Glutamatergic neuron (in vitro differentiated cells): ENCODE data around the gene BYSL. TPM values are rescaled to one million over a fixed set of nuclear protein-coding genes. Genes with fewer than 3 reads are reported as not detected.

ENCODE experiments used
- DNase-seq: peaks from one replicate; pipeline ENCODE4 v3.0.0; 2022
- H3K27ac Mint-ChIP-seq: one replicate; pipeline ENCODE4 v1.8.0; 2020; ENCODE audit warnings: mild to moderate bottlenecking, mixed read lengths, inconsistent platforms; ENCODE audit not compliant: unreplicated experiment
- H3K27me3 Mint-ChIP-seq: one replicate; pipeline ENCODE4 v1.8.0; 2020; ENCODE audit warnings: mild to moderate bottlenecking, moderate library complexity, mixed read lengths, inconsistent platforms; ENCODE audit not compliant: unreplicated experiment
- H3K36me3 Mint-ChIP-seq: one replicate; pipeline ENCODE4 v1.8.0; 2020; ENCODE audit warnings: mild to moderate bottlenecking, mixed read lengths, inconsistent platforms; ENCODE audit not compliant: unreplicated experiment
- H3K4me1 Mint-ChIP-seq: one replicate; pipeline ENCODE4 v1.8.0; 2020; ENCODE audit warnings: mild to moderate bottlenecking, low read depth, mixed read lengths, inconsistent platforms; ENCODE audit not compliant: unreplicated experiment
- H3K4me3 Mint-ChIP-seq: one replicate; pipeline ENCODE4 v1.8.0; 2020; ENCODE audit warnings: mild to moderate bottlenecking, mixed read lengths, inconsistent platforms; ENCODE audit not compliant: unreplicated experiment
- H3K9me3 Mint-ChIP-seq: one replicate; pipeline ENCODE4 v1.8.0; 2020; ENCODE audit warnings: mild to moderate bottlenecking, moderate library complexity, mixed read lengths, inconsistent platforms; ENCODE audit not compliant: unreplicated experiment
- total RNA-seq: library from RNA; stranded (reverse); fragmentation: NEBNext Ultra II Directional; extraction: Animal tissue kit (Norgen Biotek cat#: 25700); gene quantifications from one replicate; pipeline ENCODE4 v1.2.1, GENCODE V29; 2021; ENCODE audit not compliant: unreplicated experiment
- TF ChIP-seq, protein P1 (sequence below): fragments of 200-600 bp; sonication (generic); IDR thresholded peaks from one replicate; pipeline ENCODE4 v1.5.0; 2021; ENCODE audit not compliant: partially characterized antibody, unreplicated experiment

BYSL gene
- total RNA-seq, 1 donor from 2014 or later, result 36.2 TPM

GRCh38 chr6:41914343-41914742 lies 7.0 kb upstream of the BYSL start:
- no peak overlapping the region for H3K27ac Mint-ChIP-seq
- no peaks in the 10 kb centered on the region for H3K9me3 Mint-ChIP-seq
- no peaks in the 10 kb centered on the region for H3K27me3 Mint-ChIP-seq
- H3K4me1 Mint-ChIP-seq, result no peaks in the 10 kb centered on the region
- H3K4me3 Mint-ChIP-seq, result no peak overlapping the region
- no peaks in the 10 kb centered on the region for H3K36me3 Mint-ChIP-seq
- TF ChIP-seq, protein P1, sequence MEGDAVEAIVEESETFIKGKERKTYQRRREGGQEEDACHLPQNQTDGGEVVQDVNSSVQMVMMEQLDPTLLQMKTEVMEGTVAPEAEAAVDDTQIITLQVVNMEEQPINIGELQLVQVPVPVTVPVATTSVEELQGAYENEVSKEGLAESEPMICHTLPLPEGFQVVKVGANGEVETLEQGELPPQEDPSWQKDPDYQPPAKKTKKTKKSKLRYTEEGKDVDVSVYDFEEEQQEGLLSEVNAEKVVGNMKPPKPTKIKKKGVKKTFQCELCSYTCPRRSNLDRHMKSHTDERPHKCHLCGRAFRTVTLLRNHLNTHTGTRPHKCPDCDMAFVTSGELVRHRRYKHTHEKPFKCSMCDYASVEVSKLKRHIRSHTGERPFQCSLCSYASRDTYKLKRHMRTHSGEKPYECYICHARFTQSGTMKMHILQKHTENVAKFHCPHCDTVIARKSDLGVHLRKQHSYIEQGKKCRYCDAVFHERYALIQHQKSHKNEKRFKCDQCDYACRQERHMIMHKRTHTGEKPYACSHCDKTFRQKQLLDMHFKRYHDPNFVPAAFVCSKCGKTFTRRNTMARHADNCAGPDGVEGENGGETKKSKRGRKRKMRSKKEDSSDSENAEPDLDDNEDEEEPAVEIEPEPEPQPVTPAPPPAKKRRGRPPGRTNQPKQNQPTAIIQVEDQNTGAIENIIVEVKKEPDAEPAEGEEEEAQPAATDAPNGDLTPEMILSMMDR, result no peak
- no peak for DNase-seq

DNA sequence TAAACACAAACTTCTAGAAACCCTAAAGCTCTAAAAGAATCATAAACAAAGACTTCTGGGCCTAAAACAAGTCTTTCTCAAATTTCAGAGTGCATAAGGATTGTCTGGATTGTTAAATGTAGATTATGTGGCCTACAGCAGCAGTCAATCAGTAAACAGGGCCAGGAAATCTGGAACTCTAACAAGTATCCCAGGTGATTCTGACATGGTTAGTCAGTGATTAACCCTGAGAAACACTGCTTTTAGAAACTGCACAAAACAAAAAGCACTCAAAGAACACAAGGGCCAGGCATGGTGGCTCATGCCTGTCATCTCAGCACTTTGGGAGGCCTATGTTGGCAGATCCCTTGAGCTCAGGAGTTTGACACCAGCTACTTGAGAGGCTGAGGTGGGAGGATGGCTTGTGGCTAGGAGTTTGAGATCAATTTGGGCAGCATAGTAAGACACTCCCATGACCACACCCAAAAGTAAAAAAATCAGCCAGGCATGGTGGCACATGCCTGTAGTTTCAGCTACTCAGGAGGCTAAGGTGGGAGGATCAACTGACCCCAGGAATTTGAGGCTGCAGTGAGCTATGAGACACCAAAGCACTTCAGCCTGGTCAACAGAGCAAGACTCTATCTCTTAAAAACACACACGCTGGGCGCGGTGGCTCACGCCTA lies 6.3 kb upstream of the BYSL start:
- Mint-ChIP-seq H3K27ac (no peak overlapping the region), H3K27me3 (no peaks in the 10 kb centered on the region)

DNA sequence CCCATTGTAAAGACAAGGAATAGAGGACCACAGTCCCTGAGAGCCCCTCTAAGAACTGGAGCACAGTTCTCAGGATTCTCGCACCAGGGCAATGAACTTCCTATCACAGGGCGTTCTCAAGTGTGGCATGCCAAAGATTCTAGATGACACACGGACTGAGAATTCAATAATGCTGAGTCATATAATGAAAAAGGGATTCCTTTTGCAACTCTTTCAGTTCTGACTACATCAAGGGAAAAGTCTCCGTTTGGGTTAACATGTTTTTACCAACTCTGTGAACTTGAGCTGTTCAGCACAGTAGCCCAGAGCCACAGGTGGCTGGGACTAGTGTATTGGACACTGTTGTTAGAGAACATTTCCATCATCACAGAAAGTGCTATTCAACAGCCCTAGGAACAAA lies 3.8 kb upstream of the BYSL start:
- TF ChIP-seq, protein P1, result no peak
- Mint-ChIP-seq H3K9me3 (peaks cover 10% of the 10 kb centered on the region), H3K27ac (peak overlapping the region; percentile 28), H3K36me3 (no peaks in the 10 kb centered on the region), H3K4me3 (no peak overlapping the region), H3K27me3 (peaks cover 7% of the 10 kb centered on the region), H3K4me1 (peaks cover 11% of the 10 kb centered on the region)
- DNase-seq, result no peak

More for the DNA sequence above, 6.3 kb upstream of the BYSL start:
- Mint-ChIP-seq H3K4me3 (no peak overlapping the region), H3K4me1 (peaks cover 4% of the 10 kb centered on the region), H3K9me3 (no peaks in the 10 kb centered on the region), H3K36me3 (no peaks in the 10 kb centered on the region)
- no peak for DNase-seq
- TF ChIP-seq, protein P1, result no peak

GRCh38 chr6:41921712-41921998 lies 356 bp downstream of the BYSL start:
- peaks cover 4% of the 10 kb centered on the region for H3K36me3 Mint-ChIP-seq
- TF ChIP-seq, protein P1, result no peak
- H3K4me1 Mint-ChIP-seq, result peaks cover 22% of the 10 kb centered on the region
- no peak for DNase-seq
- H3K9me3 Mint-ChIP-seq, result peaks cover 12% of the 10 kb centered on the region
- peaks cover 9% of the 10 kb centered on the region for H3K27me3 Mint-ChIP-seq
- peak overlapping the region; percentile 100 for H3K4me3 Mint-ChIP-seq
- H3K27ac Mint-ChIP-seq, result peak overlapping the region; percentile 100

DNA sequence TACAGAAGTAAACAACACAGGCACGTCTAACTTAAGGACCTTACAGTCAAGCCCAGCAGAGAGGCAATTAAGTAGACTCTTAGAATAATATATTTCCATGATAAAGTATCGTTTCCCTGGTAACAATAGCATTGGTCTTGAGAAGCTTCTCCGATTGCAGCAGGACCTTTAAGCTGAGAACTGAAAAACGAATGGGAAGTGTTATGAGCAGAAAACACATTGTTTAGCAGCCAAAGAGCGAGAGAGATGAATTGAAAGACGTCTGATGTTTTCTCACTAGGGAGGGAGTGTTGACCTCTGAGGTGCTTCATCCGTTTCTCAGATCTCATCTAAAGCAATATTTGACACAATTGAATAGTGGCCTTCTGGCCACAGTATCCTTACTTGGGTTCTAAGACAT lies 855 bp downstream of the BYSL start:
- H3K27ac Mint-ChIP-seq, result peak overlapping the region; percentile 100
- DNase-seq, result no peak

More for the DNA sequence above, 855 bp downstream of the BYSL start:
- TF ChIP-seq, protein P1, result no peak
- Mint-ChIP-seq H3K9me3 (peaks cover 12% of the 10 kb centered on the region), H3K4me1 (peaks cover 22% of the 10 kb centered on the region), H3K4me3 (peak overlapping the region; percentile 100), H3K27me3 (peaks cover 9% of the 10 kb centered on the region), H3K36me3 (peaks cover 4% of the 10 kb centered on the region)
